Colonic mucosa (tissue), 4 donors: Measurements from ENCODE around the gene KRT27. TPM values are rescaled to one million over a fixed set of nuclear protein-coding genes. Genes with fewer than 3 reads are reported as not detected.
"Not testable (repeated sequence)": the region's sequence is repeated elsewhere in the genome, so short reads cannot be mapped to it uniquely, and the experiment has no call there.

Experiments used
- DNase-seq: peaks from one replicate; pipeline ENCODE4 v3.0.0-alpha.2; 2020
- H3K27ac ChIP-seq: fragments of 200-600 bp; one replicate; pipeline ENCODE4 v1.8.0; 2021
- H3K27me3 ChIP-seq: fragments of 200-600 bp; one replicate; pipeline ENCODE4 v1.8.0; 2021
- H3K36me3 ChIP-seq: fragments of 200-600 bp; one replicate; pipeline ENCODE4 v1.8.0; 2021
- H3K4me1 ChIP-seq: fragments of 200-600 bp; one replicate; pipeline ENCODE4 v1.8.0; 2021; ENCODE audit warnings: mild to moderate bottlenecking
- H3K4me3 ChIP-seq: fragments of 200-600 bp; one replicate; pipeline ENCODE4 v1.8.0; 2021
- H3K9ac ChIP-seq, 2 donors: one replicate each; pipeline ENCODE4 v1.7.0; 2013; ENCODE audit warnings: control low read depth in 2 of 2, low read depth in 2 of 2, low read length in 2 of 2
- H3K9me3 ChIP-seq: fragments of 200-600 bp; one replicate; pipeline ENCODE4 v1.8.0; 2021
- intact Hi-C: fragments of 100-400 bp; cut with DNase I; formaldehyde crosslinking; loops from one replicate; pipeline ENCODE4 v1.14.1; 2022
- total RNA-seq, 2 donors: library from RNA; stranded (reverse); fragmentation: NEBNext Ultra II Directional in 1 of 2; extraction: Animal tissue kit (Norgen Biotek cat#: 25700) in 1 of 2; gene quantifications; one replicate each; pipeline ENCODE4 v1.2.1, GENCODE V29; 2021
- TF ChIP-seq, protein P1 (sequence below): fragments of 200-600 bp; IDR thresholded peaks from one replicate; pipeline ENCODE4 v1.8.0; 2022; ENCODE audit warnings: antibody characterized with exemption, mild to moderate bottlenecking
- donor health status: healthy.
- donor health status: DM: no; HTN: no; CAD: no.
- donor health status: DM: no; HTN: no; CAD: no.

Gene KRT27
- total RNA-seq, 2 donors from 2014 or later, result not detected

GRCh38 chr17:40818733-40819527, 36.6 kb upstream of the KRT27 start:
- Histone ChIP-seq H3K27me3 (no peaks in the 10 kb centered on the region), H3K27ac (peak overlapping the region; percentile 82), H3K36me3 (no peaks in the 10 kb centered on the region), H3K4me3 (peak overlapping the region; percentile 60), H3K9me3 (no peaks in the 10 kb centered on the region), H3K9ac (peak overlapping the region; percentile 26 to 40), H3K4me1 (no peaks in the 10 kb centered on the region)
- peak; percentile 78 for DNase-seq
- intact Hi-C loops, result no loop called here
- TF ChIP-seq, protein P1, sequence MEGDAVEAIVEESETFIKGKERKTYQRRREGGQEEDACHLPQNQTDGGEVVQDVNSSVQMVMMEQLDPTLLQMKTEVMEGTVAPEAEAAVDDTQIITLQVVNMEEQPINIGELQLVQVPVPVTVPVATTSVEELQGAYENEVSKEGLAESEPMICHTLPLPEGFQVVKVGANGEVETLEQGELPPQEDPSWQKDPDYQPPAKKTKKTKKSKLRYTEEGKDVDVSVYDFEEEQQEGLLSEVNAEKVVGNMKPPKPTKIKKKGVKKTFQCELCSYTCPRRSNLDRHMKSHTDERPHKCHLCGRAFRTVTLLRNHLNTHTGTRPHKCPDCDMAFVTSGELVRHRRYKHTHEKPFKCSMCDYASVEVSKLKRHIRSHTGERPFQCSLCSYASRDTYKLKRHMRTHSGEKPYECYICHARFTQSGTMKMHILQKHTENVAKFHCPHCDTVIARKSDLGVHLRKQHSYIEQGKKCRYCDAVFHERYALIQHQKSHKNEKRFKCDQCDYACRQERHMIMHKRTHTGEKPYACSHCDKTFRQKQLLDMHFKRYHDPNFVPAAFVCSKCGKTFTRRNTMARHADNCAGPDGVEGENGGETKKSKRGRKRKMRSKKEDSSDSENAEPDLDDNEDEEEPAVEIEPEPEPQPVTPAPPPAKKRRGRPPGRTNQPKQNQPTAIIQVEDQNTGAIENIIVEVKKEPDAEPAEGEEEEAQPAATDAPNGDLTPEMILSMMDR, result no peak

GRCh38 chr17:40818343-40818732, 36.0 kb upstream of the KRT27 start:
- peak overlapping the region; percentile 60 for H3K4me3 ChIP-seq

DNA sequence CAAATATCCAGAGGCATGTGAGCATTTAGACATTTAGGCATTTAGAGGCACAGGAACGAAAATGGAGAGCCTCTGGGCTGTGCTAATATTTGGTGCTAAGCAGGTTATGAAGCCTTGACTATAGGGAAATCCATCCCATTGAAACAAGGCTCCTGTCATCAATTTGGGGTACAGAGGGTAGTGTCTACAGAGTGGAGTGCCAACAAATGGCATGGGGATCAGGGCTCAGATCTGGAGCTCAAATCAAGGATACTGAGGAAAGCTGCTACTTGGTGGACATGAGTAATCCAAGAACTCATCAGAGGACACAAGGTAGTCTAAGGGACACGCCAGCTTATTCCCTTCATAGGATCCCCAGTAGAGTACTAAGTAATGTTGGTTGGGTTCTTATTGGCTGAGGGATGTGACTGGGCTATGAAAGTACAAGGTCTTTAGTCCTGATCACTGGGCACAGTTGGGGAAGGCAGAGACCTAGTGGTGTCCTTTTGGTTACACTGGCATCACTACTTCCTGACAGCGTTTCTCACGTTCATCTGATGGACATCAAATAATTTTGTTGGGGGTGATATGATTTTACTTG, 34.8 kb upstream of the KRT27 start:
- Histone ChIP-seq H3K9ac (no peak overlapping the region), H3K27ac (no peak overlapping the region), H3K4me1 (no peaks in the 10 kb centered on the region), H3K36me3 (no peaks in the 10 kb centered on the region), H3K4me3 (no peak overlapping the region), H3K9me3 (no peaks in the 10 kb centered on the region), H3K27me3 (no peaks in the 10 kb centered on the region)
- intact Hi-C loops, result no loop called here
- TF ChIP-seq, protein P1, result no peak
- no peak for DNase-seq

More at GRCh38 chr17:40818343-40818732, 36.0 kb upstream of the KRT27 start:
- H3K27me3 ChIP-seq, result no peaks in the 10 kb centered on the region
- H3K36me3 ChIP-seq, result no peaks in the 10 kb centered on the region
- no peak for DNase-seq
- TF ChIP-seq, protein P1, result no peak
- H3K4me1 ChIP-seq, result no peaks in the 10 kb centered on the region
- H3K27ac ChIP-seq, result peak overlapping the region; percentile 82
- intact Hi-C loops, result no loop called here
- H3K9ac ChIP-seq, result peak overlapping the region; percentile 26 to 40
- no peaks in the 10 kb centered on the region for H3K9me3 ChIP-seq

GRCh38 chr17:40816569-40816968, 34.2 kb upstream of the KRT27 start:
- H3K36me3 ChIP-seq, result no peaks in the 10 kb centered on the region
- H3K4me3 ChIP-seq, result no peak overlapping the region
- H3K4me1 ChIP-seq, result no peaks in the 10 kb centered on the region
- peaks cover 2% of the 10 kb centered on the region for H3K27me3 ChIP-seq
- H3K27ac ChIP-seq, result no peak overlapping the region
- DNase-seq, result no peak
- intact Hi-C loops, result no loop called here
- TF ChIP-seq, protein P1, result no peak
- no peaks in the 10 kb centered on the region for H3K9me3 ChIP-seq
- H3K9ac ChIP-seq, result no peak overlapping the region

GRCh38 chr17:40815381-40815780, 33.0 kb upstream of the KRT27 start:
- H3K4me1 ChIP-seq, result no peaks in the 10 kb centered on the region
- H3K27me3 ChIP-seq, result peaks cover 11% of the 10 kb centered on the region
- intact Hi-C loops, result no loop called here
- DNase-seq, result no peak
- TF ChIP-seq, protein P1, result no peak
- H3K9me3 ChIP-seq, result no peaks in the 10 kb centered on the region
- H3K4me3 ChIP-seq, result no peak overlapping the region
- no peak overlapping the region for H3K9ac ChIP-seq
- no peak overlapping the region for H3K27ac ChIP-seq
- H3K36me3 ChIP-seq, result no peaks in the 10 kb centered on the region

GRCh38 chr17:40814657-40815056, 32.3 kb upstream of the KRT27 start:
- H3K9me3 ChIP-seq, intact Hi-C loops: not testable (repeated sequence)
- peaks cover 12% of the 10 kb centered on the region for H3K27me3 ChIP-seq

More at GRCh38 chr17:40814657-40815056, 32.3 kb upstream of the KRT27 start:
- not testable (repeated sequence) for H3K36me3 ChIP-seq, H3K4me3 ChIP-seq, H3K4me1 ChIP-seq, H3K9ac ChIP-seq, H3K27ac ChIP-seq, DNase-seq
